ENCODE measurements around the gene C17orf114. TPM values are rescaled to one million over a fixed set of nuclear protein-coding genes. Genes with fewer than 3 reads are reported as not detected.

The C17orf114 gene

GRCh38 chr17:4751932-4752331 is 50.2 kb downstream of the C17orf114 start:
- TF ChIP-seq CTCF (IDR thresholded peaks at IDR 0.05), result no peak

More at GRCh38 chr17:4751932-4752331, 50.2 kb downstream of the C17orf114 start:
- peaks cover 55% of the 10 kb centered on the region for H3K27me3 Mint-ChIP-seq (ENCODE audit: unreplicated experiment)
- H3K4me1 Mint-ChIP-seq (ENCODE audit: unreplicated experiment), result no peaks in the 10 kb centered on the region
- no peaks in the 10 kb centered on the region for H3K36me3 Mint-ChIP-seq (ENCODE audit: unreplicated experiment)
- no peaks in the 10 kb centered on the region for H3K9me3 Mint-ChIP-seq (ENCODE audit: unreplicated experiment)
- DNase-seq (ENCODE audit: extremely low spot score, unreplicated experiment), result no peak
- H3K4me3 Mint-ChIP-seq (ENCODE audit: unreplicated experiment), result no peak overlapping the region
- H3K27ac Mint-ChIP-seq (ENCODE audit: unreplicated experiment), result no peak overlapping the region

Other genes starting within 250 kb of the C17orf114 start
- gene MYBBP1A, start 246.9 kb downstream of the C17orf114 start, total RNA-seq, result 47.9 and 48.5 TPM in 2 replicates
- not detected in 2 replicates for gene GGT6, start 241.8 kb downstream of the C17orf114 start, total RNA-seq
- 1.7 and 2.8 TPM in 2 replicates for gene SMTNL2, start 217.8 kb downstream of the C17orf114 start, total RNA-seq
- gene ALOX15, start 160.7 kb downstream of the C17orf114 start, total RNA-seq, result not detected in 2 replicates
- 60.5 and 60.7 TPM in 2 replicates for gene PELP1, start 98.2 kb downstream of the C17orf114 start, total RNA-seq
- gene ARRB2, start 91.7 kb downstream of the C17orf114 start, total RNA-seq, result 19.4 and 23.6 TPM in 2 replicates
- 15.3 and 19.4 TPM in 2 replicates for gene MED11, start 70.9 kb downstream of the C17orf114 start, total RNA-seq
- 0.55 and 0.99 TPM in 2 replicates for gene ZMYND15, start 62.5 kb downstream of the C17orf114 start, total RNA-seq
- 11.0 and 12.8 TPM in 2 replicates for gene CXCL16, start 62.4 kb downstream of the C17orf114 start, total RNA-seq
- not detected in 2 replicates for gene TM4SF5, start 30.4 kb downstream of the C17orf114 start, total RNA-seq
- 1.9 and 2.4 TPM in 2 replicates for gene VMO1, start 16.0 kb downstream of the C17orf114 start, total RNA-seq
- not detected in 2 replicates for gene GLTPD2, start 13.4 kb downstream of the C17orf114 start, total RNA-seq
- 119 TPM in 2 replicates for gene PSMB6, start 6.2 kb downstream of the C17orf114 start, total RNA-seq
- gene PLD2, start 4.8 kb upstream of the C17orf114 start, total RNA-seq, result 49.3 and 52.2 TPM in 2 replicates
- gene MINK1, start 31.0 kb upstream of the C17orf114 start, total RNA-seq, result 93.2 and 93.3 TPM in 2 replicates
- gene C17orf107, start 97.2 kb upstream of the C17orf114 start, total RNA-seq, result 0.78 and 1.3 TPM in 2 replicates
- gene CHRNE, start 100.8 kb upstream of the C17orf114 start, total RNA-seq, result 0.27 TPM in 1 of 2 replicates, not detected in the other
- gene GP1BA, start 129.9 kb upstream of the C17orf114 start, total RNA-seq, result not detected in 2 replicates
- 59.6 and 60.6 TPM in 2 replicates for gene SLC25A11, start 137.7 kb upstream of the C17orf114 start, total RNA-seq
- gene RNF167, start 137.9 kb upstream of the C17orf114 start, total RNA-seq, result 105 and 115 TPM in 2 replicates
- gene PFN1, start 146.2 kb upstream of the C17orf114 start, total RNA-seq, result 509 and 514 TPM in 2 replicates
- gene ENO3, start 148.8 kb upstream of the C17orf114 start, total RNA-seq, result 9.4 and 9.5 TPM in 2 replicates
- gene SPAG7, start 165.5 kb upstream of the C17orf114 start, total RNA-seq, result 90.8 and 92.9 TPM in 2 replicates
- gene CAMTA2, start 185.3 kb upstream of the C17orf114 start, total RNA-seq, result 69.4 and 83.5 TPM in 2 replicates
- 0.89 and 1.8 TPM in 2 replicates for gene INCA1, start 195.2 kb upstream of the C17orf114 start, total RNA-seq
- gene KIF1C, start 195.6 kb upstream of the C17orf114 start, total RNA-seq, result 123 and 127 TPM in 2 replicates
- not detected in 2 replicates for gene SLC52A1, start 233.1 kb upstream of the C17orf114 start, total RNA-seq

Measured in osteocyte (in vitro differentiated cells).